HFFc6 (cell line): ENCODE data around the gene KAT5. TPM values are rescaled to one million over a fixed set of nuclear protein-coding genes. Genes with fewer than 3 reads are reported as not detected.

ENCODE experiments used
- DNase-seq: peaks from one replicate; pipeline ENCODE4 v3.0.0-alpha.2; 2018
- H3K27ac Mint-ChIP-seq: 2 replicates; pipeline ENCODE4 v1.8.0; 2020; ENCODE audit warnings: mild to moderate bottlenecking, mixed read lengths
- H3K27me3 Mint-ChIP-seq: 2 replicates; pipeline ENCODE4 v1.8.0; 2021; ENCODE audit warnings: mild to moderate bottlenecking, moderate library complexity, mixed read lengths; ENCODE audit not compliant: insufficient read depth
- H3K36me3 Mint-ChIP-seq: 2 replicates; pipeline ENCODE4 v1.8.0; 2021; ENCODE audit warnings: low read depth, mixed read lengths
- H3K4me1 Mint-ChIP-seq: 2 replicates; pipeline ENCODE4 v1.8.0; 2020; ENCODE audit warnings: low read depth, mixed read lengths
- H3K4me3 Mint-ChIP-seq: 2 replicates; pipeline ENCODE4 v1.8.0; 2020; ENCODE audit warnings: mild to moderate bottlenecking, moderate library complexity, mixed read lengths
- H3K9me3 Mint-ChIP-seq: 2 replicates; pipeline ENCODE4 v1.8.0; 2020; ENCODE audit warnings: mild to moderate bottlenecking, mixed read lengths
- CTCF ChIP-seq: fragments of 200-600 bp; sonication (generic); IDR thresholded peaks from 2 replicates; pipeline ENCODE4 v1.5.0; 2021; ENCODE audit warnings: antibody characterized with exemption, mild to moderate bottlenecking
- long read RNA-seq: library from polyadenylated mRNA; unstranded; transcript quantifications from one replicate; pipeline ENCODE4 v2.0.0, GENCODE V29; 2019
- total RNA-seq, 6 experiments: library from RNA; stranded (reverse); fragmentation: NEBNext Ultra II Directional; extraction: Animal tissue kit (Norgen Biotek cat#: 25700); gene quantifications; 2 replicates in 1 of 6; 3 replicates in 5 of 6; pipeline ENCODE4 v1.2.3, GENCODE V29; 2021

KAT5 gene
- 10 to 100 TPM; 36.5 to 42.6 (median 38.9) TPM for total RNA-seq
- long read RNA-seq, transcript KAT5-208 (12 exons, 1,697 nt): minor isoform, 7 of 40 reads
- long read RNA-seq, transcript KAT5-202 (13 exons, 2,059 nt): major isoform, 11 of 40 reads
- long read RNA-seq, transcript KAT5-203 (14 exons, 2,237 nt): minor isoform, 6 of 40 reads
- long read RNA-seq, partial matches to known transcripts: 2 of 40 reads
- long read RNA-seq, other reads (novel, unspliced or antisense): 8 of 40 reads

GRCh38 chr11:65711785-65712632 is at the start of gene KAT5:
KAT5 (plus strand) TSS chr11:65712252; CDS start chr11:65712268, 16 bp downstream.
- Mint-ChIP-seq H3K4me3 (peak within 1 kb of the TSS; percentile 94), H3K27me3 (peaks cover 4% of the 10 kb centered on the region; the same call in 1 of the 2 replicates), H3K27ac (peak within 1 kb of the TSS; percentile 99), H3K36me3 (peaks cover 27% of the 10 kb centered on the region), H3K9me3 (no peaks in the 10 kb centered on the region), H3K4me1 (peaks cover 32% of the 10 kb centered on the region)
- DNase-seq: peak; percentile 97
- peak; percentile 98 for TF ChIP-seq CTCF

- no peak for TF ChIP-seq CTCF
- Mint-ChIP-seq H3K27ac (peak within 1 kb of the TSS; percentile 93), H3K27me3 (no peaks in the 10 kb centered on the region), H3K4me3 (peak within 1 kb of the TSS; percentile 89), H3K4me1 (peaks cover 8% of the 10 kb centered on the region), H3K36me3 (peaks cover 13% of the 10 kb centered on the region; the same call in 1 of the 2 replicates), H3K9me3 (no peaks in the 10 kb centered on the region)
- peak; percentile 92 for DNase-seq
Measured at GRCh38 chr11:65662799-65663638, 49.0 kb upstream of the KAT5 start, which contains the start of gene RELA. RELA (minus strand) TSS chr11:65662916; CDS start chr11:65662832, 84 bp downstream.

GRCh38 chr11:65663639-65664200 is 48.3 kb upstream of the KAT5 start:
- no peak for DNase-seq

GRCh38 chr11:65672180-65672860 is 39.7 kb upstream of the KAT5 start:
- TF ChIP-seq CTCF: 0 out of 2 replicates have a peak, but pooled peaks have one; percentile 13
- no peaks in the 10 kb centered on the region for H3K36me3 Mint-ChIP-seq
- no peak for DNase-seq
- no peak overlapping the region for H3K4me3 Mint-ChIP-seq
- peaks cover 4% of the 10 kb centered on the region; the same call in 1 of the 2 replicates for H3K27me3 Mint-ChIP-seq
- no peaks in the 10 kb centered on the region; the same call in 1 of the 2 replicates for H3K4me1 Mint-ChIP-seq
- H3K9me3 Mint-ChIP-seq: no peaks in the 10 kb centered on the region
- no peak overlapping the region for H3K27ac Mint-ChIP-seq

More at GRCh38 chr11:65663639-65664200, 48.3 kb upstream of the KAT5 start:
- H3K4me1 Mint-ChIP-seq: peaks cover 8% of the 10 kb centered on the region
- no peak for TF ChIP-seq CTCF
- H3K4me3 Mint-ChIP-seq: peak overlapping the region; percentile 85
- no peaks in the 10 kb centered on the region for H3K27me3 Mint-ChIP-seq
- peaks cover 13% of the 10 kb centered on the region; the same call in 1 of the 2 replicates for H3K36me3 Mint-ChIP-seq
- peak overlapping the region; percentile 93 for H3K27ac Mint-ChIP-seq
- H3K9me3 Mint-ChIP-seq: no peaks in the 10 kb centered on the region
